WTC11 (cell line): ENCODE measurements around the gene ANXA6.

Experiments
- CREM ChIP-seq: sonication (generic); formaldehyde crosslinking; IDR thresholded peaks from 2 replicates; pipeline ENCODE4 v1.8.1; 2022; ENCODE audit warnings: mild to moderate bottlenecking, missing genetic modification reagents, moderate library complexity
- CTCF ChIP-seq: fragments of 200-600 bp; IDR thresholded peaks from 2 replicates; pipeline ENCODE4 v1.8.0; 2022; ENCODE audit warnings: antibody characterized with exemption
- ETV6 ChIP-seq: sonication (generic); formaldehyde crosslinking; IDR thresholded peaks from 2 replicates; pipeline ENCODE4 v1.8.1; 2022; ENCODE audit warnings: mild to moderate bottlenecking, missing genetic modification reagents
- JUN ChIP-seq: sonication (generic); formaldehyde crosslinking; IDR thresholded peaks from 2 replicates; pipeline ENCODE4 v1.8.0; 2023; ENCODE audit warnings: mild to moderate bottlenecking, missing genetic modification reagents
- SP1 ChIP-seq: sonication (generic); formaldehyde crosslinking; conservative IDR thresholded peaks from 2 replicates; pipeline ENCODE4 v1.8.1; 2022; ENCODE audit warnings: missing genetic modification reagents
- ZBTB43 ChIP-seq: sonication (generic); formaldehyde crosslinking; IDR thresholded peaks from 2 replicates; pipeline ENCODE4 v1.8.1; 2023; ENCODE audit warnings: mild to moderate bottlenecking, missing genetic modification reagents
- ZNF263 ChIP-seq: sonication (generic); formaldehyde crosslinking; IDR thresholded peaks from 2 replicates; pipeline ENCODE4 v1.8.1; 2022; ENCODE audit warnings: low read depth, mild to moderate bottlenecking, moderate library complexity, missing genetic modification reagents
- TF ChIP-seq, protein P1 (sequence below): sonication (generic); formaldehyde crosslinking; IDR thresholded peaks from 2 replicates; pipeline ENCODE4 v1.8.0; 2022; ENCODE audit warnings: mild to moderate bottlenecking, missing genetic modification reagents

DNA sequence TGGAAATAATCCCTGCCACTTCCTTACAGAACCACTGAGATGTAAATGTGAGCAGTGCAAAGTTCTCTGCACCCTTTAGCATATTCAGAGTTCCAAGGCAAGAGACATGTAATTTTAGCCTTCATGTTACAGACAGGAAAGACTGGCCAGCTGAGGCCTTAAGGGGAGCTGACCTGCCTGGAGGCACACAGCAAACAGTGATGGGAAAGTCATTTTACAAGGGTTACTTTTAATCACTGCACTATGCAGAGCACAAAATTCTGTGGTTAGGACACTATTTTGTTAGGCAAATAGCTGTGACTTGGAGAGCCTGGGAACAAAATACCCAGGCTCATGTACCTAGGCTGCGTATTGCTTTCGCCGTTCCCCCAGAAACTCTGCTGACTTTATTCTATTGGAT lies 46.6 kb downstream of the ANXA6 start:
- TF ChIP-seq CTCF (no peak), SP1 (CRISPR knock-in tag) (no peak), CREM (CRISPR knock-in tag) (no peak), ZBTB43 (CRISPR knock-in tag) (no peak), ETV6 (no peak), JUN (no peak), ZNF263 (no peak)
- TF ChIP-seq, protein P1, sequence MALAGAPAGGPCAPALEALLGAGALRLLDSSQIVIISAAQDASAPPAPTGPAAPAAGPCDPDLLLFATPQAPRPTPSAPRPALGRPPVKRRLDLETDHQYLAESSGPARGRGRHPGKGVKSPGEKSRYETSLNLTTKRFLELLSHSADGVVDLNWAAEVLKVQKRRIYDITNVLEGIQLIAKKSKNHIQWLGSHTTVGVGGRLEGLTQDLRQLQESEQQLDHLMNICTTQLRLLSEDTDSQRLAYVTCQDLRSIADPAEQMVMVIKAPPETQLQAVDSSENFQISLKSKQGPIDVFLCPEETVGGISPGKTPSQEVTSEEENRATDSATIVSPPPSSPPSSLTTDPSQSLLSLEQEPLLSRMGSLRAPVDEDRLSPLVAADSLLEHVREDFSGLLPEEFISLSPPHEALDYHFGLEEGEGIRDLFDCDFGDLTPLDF (CRISPR knock-in tag) = no peak
